Right kidney (tissue), 1 donor: ENCODE data around the gene EMC8.

Source experiments
- DNase-seq: peaks from one replicate; pipeline ENCODE4 v3.0.0-alpha.2; 2016

Gene EMC8

GRCh38 chr16:85788819-85789218 is 10.5 kb downstream of the EMC8 start:
- no peak for DNase-seq

DNA sequence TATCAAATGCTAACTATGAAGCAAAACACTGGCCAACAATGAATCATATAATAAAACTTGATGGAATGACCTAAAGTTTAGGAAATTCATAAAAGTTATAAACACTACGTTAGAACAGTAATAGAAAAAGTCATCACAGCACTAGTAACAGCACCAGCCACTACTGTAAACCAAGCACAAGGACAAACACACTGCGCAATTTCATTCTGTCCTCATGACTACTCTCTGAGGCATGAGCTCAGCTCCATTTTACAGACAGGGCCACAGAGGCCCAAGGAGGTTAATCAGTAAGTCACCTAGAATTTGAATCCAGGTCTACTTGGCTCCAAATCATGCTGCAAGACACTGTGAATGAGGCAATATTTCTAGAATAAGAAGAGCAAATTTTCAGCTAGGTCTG is 13.4 kb downstream of the EMC8 start:
- DNase-seq, result no peak

GRCh38 chr16:85784813-85785212 is 14.5 kb downstream of the EMC8 start:
- no peak for DNase-seq

- DNase-seq, result no peak
These were observed 15.9 kb downstream of the EMC8 start for GRCh38 chr16:85783441-85783840.

DNA sequence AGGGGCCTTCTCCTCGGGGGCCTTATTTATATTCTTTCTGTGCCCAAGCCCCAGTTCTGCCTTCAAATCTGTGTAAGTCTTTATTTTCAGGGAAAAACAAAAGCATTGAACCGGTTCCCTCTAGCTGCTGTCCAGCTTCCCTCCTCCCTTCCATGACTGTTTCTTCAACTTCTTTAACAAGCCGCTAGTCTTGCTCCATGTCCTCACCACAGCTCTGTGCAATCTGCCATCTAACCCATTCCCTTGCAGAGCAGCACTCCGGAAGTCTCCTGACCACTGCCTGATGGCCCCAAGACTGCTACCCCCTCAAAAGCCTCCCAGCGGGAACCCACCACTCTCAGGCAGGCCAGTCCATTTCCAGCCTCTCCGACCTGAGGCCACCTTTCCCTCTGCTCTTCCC is 16.9 kb downstream of the EMC8 start:
- no peak for DNase-seq

GRCh38 chr16:85781695-85782370 is 17.5 kb downstream of the EMC8 start:
- no peak for DNase-seq

- no peak for DNase-seq
These were observed 18.2 kb downstream of the EMC8 start for GRCh38 chr16:85781156-85781555.

DNA sequence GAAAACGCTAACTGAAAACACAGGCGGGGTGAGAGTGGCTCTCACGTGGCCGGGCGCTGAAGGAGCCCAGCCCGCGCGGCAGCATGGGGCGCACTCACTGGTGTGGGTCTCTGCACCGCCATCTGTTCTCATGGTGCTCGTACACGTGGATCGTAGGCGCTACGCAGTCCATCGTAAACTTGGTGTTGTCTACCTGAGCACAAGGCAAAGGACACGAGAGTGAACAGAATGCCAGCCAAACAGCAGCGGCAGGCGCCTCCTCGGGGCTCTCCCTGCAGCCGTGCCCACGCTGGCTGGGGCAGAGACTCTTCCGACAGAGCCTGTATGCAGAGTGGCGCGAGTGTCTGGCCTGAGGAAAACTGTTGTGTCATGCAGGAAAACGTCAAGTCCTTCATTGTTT is 19.1 kb downstream of the EMC8 start:
- DNase-seq, result no peak

- DNase-seq, result no peak
These were observed 20.5 kb downstream of the EMC8 start for GRCh38 chr16:85778873-85779272.

GRCh38 chr16:85777583-85778310 is 21.6 kb downstream of the EMC8 start:
- DNase-seq, result no peak

DNA sequence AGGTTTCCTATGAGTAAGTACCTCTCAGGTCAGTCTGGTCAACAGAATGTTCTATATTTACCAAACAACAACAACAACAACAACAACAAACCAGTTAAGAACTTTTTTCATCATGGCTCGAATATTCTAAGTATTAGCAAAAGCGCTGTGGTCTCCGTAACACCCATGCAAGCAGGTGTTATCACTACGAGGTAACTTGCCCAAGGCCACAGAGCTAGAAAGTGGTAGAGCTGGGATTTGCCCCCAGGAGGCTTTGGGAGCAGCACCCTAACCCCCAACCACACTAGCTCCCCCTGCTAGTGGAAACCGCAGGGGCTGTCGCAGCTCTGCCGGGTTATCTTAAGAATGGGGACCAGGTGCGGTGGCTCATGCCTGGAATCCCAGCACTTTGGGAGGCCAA is 24.5 kb downstream of the EMC8 start:
- no peak for DNase-seq

DNA sequence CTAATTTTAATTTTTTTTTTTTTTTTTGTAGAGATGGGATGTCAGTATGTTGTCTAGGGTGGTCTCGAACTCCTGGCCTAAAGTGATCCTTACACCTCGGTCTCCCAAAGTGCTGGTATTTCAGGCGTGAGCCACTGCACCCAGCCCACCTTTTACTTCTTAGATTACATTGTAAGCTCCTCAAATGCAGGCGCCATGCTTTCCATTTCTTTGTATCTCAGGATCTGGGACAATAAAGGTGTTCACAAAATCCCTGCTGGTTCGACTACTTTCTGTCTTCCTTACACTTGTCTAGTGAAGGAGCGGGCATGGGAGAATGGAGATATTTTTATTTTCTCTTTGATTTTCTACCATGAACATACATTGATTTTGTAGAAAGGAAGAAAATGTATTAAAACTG is 25.2 kb downstream of the EMC8 start:
- no peak for DNase-seq

- no peak for DNase-seq
These were observed 26.3 kb downstream of the EMC8 start for GRCh38 chr16:85773044-85773443.

DNA sequence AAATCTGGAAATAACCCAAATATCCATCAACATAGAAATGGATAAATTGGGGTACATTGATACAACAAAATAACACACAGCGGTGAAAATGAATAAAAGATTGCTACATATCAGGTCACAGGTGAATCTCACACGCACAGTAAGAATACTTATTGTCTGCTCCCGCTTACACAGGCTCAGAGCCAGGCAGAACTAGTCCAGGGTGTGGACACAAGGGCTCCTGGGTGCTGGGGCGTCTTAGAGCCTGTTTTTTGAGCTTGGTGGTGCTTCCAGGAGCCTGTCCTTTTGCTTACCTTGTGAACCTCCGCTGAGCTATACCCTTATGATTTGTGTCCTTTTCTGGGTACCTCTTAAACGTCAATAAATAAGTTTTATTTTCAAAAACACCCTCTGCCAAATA is 28.6 kb downstream of the EMC8 start:
- DNase-seq, result no peak

- DNase-seq, result no peak
These were observed 31.1 kb downstream of the EMC8 start for GRCh38 chr16:85768199-85768598.

GRCh38 chr16:85767531-85767930 is 31.8 kb downstream of the EMC8 start:
- no peak for DNase-seq

- no peak for DNase-seq
These were observed 33.6 kb downstream of the EMC8 start for GRCh38 chr16:85765767-85766166.

- no peak for DNase-seq
These were observed 34.1 kb downstream of the EMC8 start for GRCh38 chr16:85765211-85765610.

DNA sequence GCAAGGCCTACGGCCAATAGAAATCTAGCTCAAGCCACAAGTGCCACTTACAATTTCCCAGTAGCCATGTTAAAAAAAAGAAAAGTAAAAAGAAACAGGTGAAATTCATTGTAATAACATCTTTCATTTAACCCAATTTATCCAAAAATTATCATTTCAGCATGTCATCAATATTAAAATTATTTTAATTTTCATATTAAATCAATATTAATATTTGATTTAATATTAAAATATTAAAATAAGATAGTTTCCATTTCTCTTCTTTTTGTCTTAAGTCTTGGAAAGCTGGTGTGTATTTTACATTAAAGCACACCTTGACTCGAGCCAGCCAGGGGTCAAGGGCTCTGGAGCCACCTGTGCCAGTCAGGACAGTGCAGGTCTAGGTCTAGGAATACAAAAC is 35.7 kb downstream of the EMC8 start:
- DNase-seq, result no peak

GRCh38 chr16:85762970-85763369 is 36.4 kb downstream of the EMC8 start:
- DNase-seq, result no peak

- DNase-seq, result no peak
These were observed 37.5 kb downstream of the EMC8 start for GRCh38 chr16:85761861-85762260.

DNA sequence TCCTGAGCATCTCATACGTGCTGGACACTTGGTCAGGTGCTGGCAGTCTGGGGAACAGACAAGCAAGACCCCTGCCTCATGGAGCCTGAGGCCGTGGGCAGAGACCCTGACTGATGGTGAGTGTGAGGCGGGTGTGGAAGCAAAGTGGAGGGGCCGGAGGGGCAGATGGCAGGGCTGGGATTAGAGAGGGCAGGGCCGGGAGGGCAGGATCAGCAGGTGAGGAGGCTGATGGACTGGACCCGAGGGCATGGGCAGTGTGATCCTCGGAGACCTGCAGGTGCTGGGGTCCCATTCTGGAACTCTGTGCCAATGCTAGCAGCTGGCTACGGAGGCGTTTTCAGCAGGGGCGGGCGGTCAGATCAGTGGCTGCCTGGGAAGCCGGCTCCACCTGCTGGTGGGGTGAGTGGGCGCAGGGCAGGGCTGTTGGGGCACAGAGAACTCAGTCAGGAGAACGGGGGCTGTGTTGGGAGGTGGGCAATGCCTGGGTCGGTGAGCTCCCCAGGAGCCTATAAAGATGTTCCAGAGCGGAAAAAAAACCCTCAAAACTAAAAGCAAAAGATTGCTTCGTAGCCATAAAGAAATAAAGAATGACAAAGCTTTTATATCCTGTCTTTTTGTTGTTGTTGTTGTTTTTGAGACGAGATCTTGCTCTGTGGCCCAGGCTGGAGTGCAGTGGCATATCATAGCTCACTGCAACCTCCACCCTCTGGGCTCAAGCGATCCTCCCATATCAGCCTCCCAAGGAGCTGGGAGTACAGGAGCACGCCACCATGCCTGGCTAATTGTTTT is 39.5 kb downstream of the EMC8 start:
- no peak for DNase-seq

DNA sequence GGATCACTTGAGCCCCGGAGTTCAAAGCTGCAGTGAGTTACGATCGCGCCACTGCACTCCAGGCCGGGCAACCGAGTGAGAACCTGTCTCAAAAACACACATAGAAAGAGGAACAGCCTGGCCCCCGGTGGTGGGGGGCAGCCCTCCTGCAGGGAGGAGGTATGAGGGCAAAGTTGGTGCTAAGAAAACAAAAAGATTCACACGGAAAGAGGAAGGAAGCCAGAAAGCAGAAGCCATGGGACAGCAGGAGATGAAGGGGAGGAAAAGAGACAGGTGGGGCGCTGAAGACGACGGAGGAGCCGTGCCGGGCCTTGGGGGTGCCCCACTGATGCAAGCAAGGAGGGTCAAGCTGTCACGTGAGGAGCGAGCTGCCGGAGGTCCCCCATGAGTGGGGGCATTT is 40.2 kb downstream of the EMC8 start:
- no peak for DNase-seq
